A673 (cell line): ENCODE measurements around the gene ADCY5. TPM values are rescaled to one million over a fixed set of nuclear protein-coding genes. Genes with fewer than 3 reads are reported as not detected.

Experiments
- BruUV-seq: library from RNA; stranded (reverse); fragments of 400-500 nt; replicated peaks from 2 replicates; lab custom pipeline; 2021; lab: Mats Ljungman, UMichigan
- CTCF ChIA-PET: fragments of 300-600 bp; sonication (Branson Sonifier 250); formaldehyde crosslinking; loops from one replicate; lab custom pipeline; 2022; ENCODE audit warnings: antibody characterized with exemption; lab: Charles Lee
- POLR2A ChIA-PET: fragments of 300-600 bp; sonication (Branson Sonifier 250); formaldehyde crosslinking; loops from one replicate; lab custom pipeline; 2022; ENCODE audit warnings: antibody characterized with exemption; ENCODE audit not compliant: low non-redundant PET; lab: Charles Lee
- DNase-seq: peaks from one replicate; pipeline ENCODE4 v3.0.0-alpha.2; 2015; ENCODE audit warnings: low spot score
- H3K27ac ChIP-seq: fragments of 200-600 bp; sonication (generic); 2 replicates; pipeline ENCODE4 v1.5.1; 2016; ENCODE audit warnings: mixed run types, low read depth, mild to moderate bottlenecking, mixed read lengths, antibody characterized with exemption, low read length; ENCODE audit not compliant: poor library complexity, severe bottlenecking
- H3K27me3 ChIP-seq: fragments of 200-600 bp; sonication (generic); replicated peaks from 2 replicates; pipeline ENCODE4 v1.6.1; 2017; ENCODE audit warnings: mixed run types, low read depth, mild to moderate bottlenecking, mixed read lengths, antibody characterized with exemption, low read length; ENCODE audit not compliant: insufficient read depth, poor library complexity
- H3K36me3 ChIP-seq: fragments of 200-600 bp; sonication (generic); 2 replicates; pipeline ENCODE4 v1.6.1; 2016; ENCODE audit warnings: mixed run types, mild to moderate bottlenecking, mixed read lengths, antibody characterized with exemption, low read length; ENCODE audit not compliant: insufficient read depth, poor library complexity, severe bottlenecking
- H3K4me1 ChIP-seq: fragments of 200-600 bp; sonication (generic); 2 replicates; pipeline ENCODE4 v1.6.1; 2017; ENCODE audit warnings: mixed run types, mild to moderate bottlenecking, mixed read lengths, antibody characterized with exemption, low read length; ENCODE audit not compliant: insufficient read depth, poor library complexity, severe bottlenecking
- H3K4me3 ChIP-seq: fragments of 200-600 bp; sonication (generic); 2 replicates; pipeline ENCODE4 v1.5.1; 2016; ENCODE audit warnings: low read depth, mixed run types, mild to moderate bottlenecking, mixed read lengths, low read length; ENCODE audit not compliant: poor library complexity, severe bottlenecking
- H3K9me3 ChIP-seq: fragments of 200-600 bp; sonication (generic); 2 replicates; pipeline ENCODE4 v1.6.1; 2016; ENCODE audit warnings: mixed run types, low read depth, mild to moderate bottlenecking, mixed read lengths, antibody characterized with exemption, low read length; ENCODE audit not compliant: poor library complexity, severe bottlenecking
- CTCF ChIP-seq: fragments of 300-800, 200-600 bp; sonication (generic); conservative IDR thresholded peaks from 2 replicates; pipeline ENCODE4 v1.5.1; 2017; ENCODE audit warnings: low read depth, mild to moderate bottlenecking, antibody characterized with exemption, low read length, moderate library complexity, mixed read lengths
- EZH2 ChIP-seq: fragments of 200-600 bp; sonication (generic); IDR thresholded peaks from 2 replicates; pipeline ENCODE4 v1.6.1; 2017; ENCODE audit warnings: borderline replicate concordance, low read depth, mild to moderate bottlenecking, mixed read lengths, antibody characterized with exemption, low read length; ENCODE audit not compliant: poor library complexity, severe bottlenecking
- intact Hi-C: fragments of 100-400 bp; cut with micrococcal nuclease; formaldehyde crosslinking; loops from one replicate; pipeline ENCODE4 v1.10.0; 2022; ENCODE audit not compliant: unreplicated experiment
- total RNA-seq: library from RNA; stranded (reverse); gene quantifications from 2 replicates; pipeline ENCODE4 v1.2.3, GENCODE V29; 2021

Gene ADCY5
- total RNA-seq, 1 experiment from 2014 or later, result 0.21 TPM

- POLR2A ChIA-PET, result interaction anchor here (0.7 kb wide), 1 partner anchor 1654 kb away, joined by 4 read pairs; no protein-coding TSS in a partner anchor
- BruUV-seq, result no TSS peak
- intact Hi-C loops, result no loop called here
- no peaks in the 10 kb centered on the region for H3K27me3 ChIP-seq
- no peak for DNase-seq
- no peaks in the 10 kb centered on the region for H3K36me3 ChIP-seq
- TF ChIP-seq CTCF (no peak), EZH2 (no peak)
- H3K4me3 ChIP-seq, result no peak overlapping the region
- no peak overlapping the region for H3K27ac ChIP-seq
- H3K4me1 ChIP-seq, result no peaks in the 10 kb centered on the region
- CTCF ChIA-PET, result no interaction called here
- no peaks in the 10 kb centered on the region for H3K9me3 ChIP-seq
Observed at GRCh38 chr3:123341871-123342630, 106.8 kb downstream of the ADCY5 start.

GRCh38 chr3:123340336-123340735 is 108.6 kb downstream of the ADCY5 start:
- no peaks in the 10 kb centered on the region for H3K36me3 ChIP-seq
- H3K9me3 ChIP-seq, result no peaks in the 10 kb centered on the region
- H3K27me3 ChIP-seq, result no peaks in the 10 kb centered on the region
- H3K27ac ChIP-seq, result no peak overlapping the region
- ChIA-PET POLR2A (no interaction called here), CTCF (no interaction called here)
- H3K4me3 ChIP-seq, result no peak overlapping the region
- intact Hi-C loops, result no loop called here
- no peak for TF ChIP-seq EZH2
- TF ChIP-seq CTCF, result no peak
- no peaks in the 10 kb centered on the region for H3K4me1 ChIP-seq
- BruUV-seq, result no TSS peak
- DNase-seq, result no peak

- ChIA-PET CTCF (no interaction called here), POLR2A (no interaction called here)
- no peak for DNase-seq
- no peaks in the 10 kb centered on the region for H3K36me3 ChIP-seq
- no peaks in the 10 kb centered on the region for H3K4me1 ChIP-seq
- H3K27ac ChIP-seq, result no peak overlapping the region
- H3K4me3 ChIP-seq, result no peak overlapping the region
- no peaks in the 10 kb centered on the region for H3K27me3 ChIP-seq
- H3K9me3 ChIP-seq, result no peaks in the 10 kb centered on the region
- intact Hi-C loops, result no loop called here
- no TSS peak for BruUV-seq
- TF ChIP-seq EZH2, result no peak
- TF ChIP-seq CTCF, result no peak
Observed at GRCh38 chr3:123339302-123339701, 109.6 kb downstream of the ADCY5 start.
